ENCODE data around the gene CADM1.

GRCh38 chr11:115477410-115477809 is 26.8 kb downstream of the CADM1 start:
- TF ChIP-seq CTCF (IDR thresholded peaks at IDR 0.05 in 2 of 3, conservative IDR thresholded peaks at IDR 0.05 in 1 of 3; ENCODE audit: borderline replicate concordance in 1 of 3, insufficient read depth in 1 of 3, low read depth in 2 of 3, low read length in 2 of 3) (no peak), POLR2A (IDR thresholded peaks at IDR 0.05; ENCODE audit: borderline replicate concordance, extremely low read depth, insufficient read depth, insufficient read length) (no peak), JUND (IDR thresholded peaks at IDR 0.05) (no peak), RAD21 (IDR thresholded peaks at IDR 0.05; ENCODE audit: low read depth) (no peak), POLR2AphosphoS5 (IDR thresholded peaks at IDR 0.05; ENCODE audit: low read depth, low read length) (no peak)

Data from HCT116 (cell line).